ENCODE measurements around the gene IL5.
"Not testable (repeated sequence)": the region's sequence is repeated elsewhere in the genome, so short reads cannot be mapped to it uniquely, and the experiment has no call there.

The IL5 gene

GRCh38 chr5:132566657-132567056 lies 23.3 kb upstream of the IL5 start:
- Histone ChIP-seq H3K27ac (no peak overlapping the region), H3K4me3 (no peak overlapping the region)
- no peak for TF ChIP-seq CTCF (IDR thresholded peaks at IDR 0.05)
- DNase-seq (ENCODE audit: low spot score), result no peak

DNA sequence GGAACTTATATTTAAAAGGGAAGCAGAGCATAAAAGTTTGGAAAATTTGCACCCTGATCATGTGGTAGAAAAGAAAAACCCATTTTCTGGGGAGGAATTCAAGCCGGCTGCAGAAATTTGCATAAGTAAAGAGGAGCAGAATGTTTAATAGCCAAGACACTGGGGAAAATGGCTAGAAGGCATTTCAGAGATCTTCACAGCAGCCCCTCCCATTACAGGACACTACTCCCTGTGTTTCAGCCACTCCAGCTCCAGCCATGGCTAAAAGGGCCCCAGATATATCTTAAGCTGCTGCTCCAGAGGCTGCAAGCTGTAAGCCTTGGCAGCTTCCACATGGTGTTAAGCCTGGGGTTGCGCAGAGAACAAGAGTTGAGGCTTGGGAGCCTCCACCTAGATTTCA lies 21.2 kb upstream of the IL5 start:
- H3K4me3 ChIP-seq; DNase-seq (ENCODE audit: low spot score); H3K27ac ChIP-seq: not testable (repeated sequence)

DNA sequence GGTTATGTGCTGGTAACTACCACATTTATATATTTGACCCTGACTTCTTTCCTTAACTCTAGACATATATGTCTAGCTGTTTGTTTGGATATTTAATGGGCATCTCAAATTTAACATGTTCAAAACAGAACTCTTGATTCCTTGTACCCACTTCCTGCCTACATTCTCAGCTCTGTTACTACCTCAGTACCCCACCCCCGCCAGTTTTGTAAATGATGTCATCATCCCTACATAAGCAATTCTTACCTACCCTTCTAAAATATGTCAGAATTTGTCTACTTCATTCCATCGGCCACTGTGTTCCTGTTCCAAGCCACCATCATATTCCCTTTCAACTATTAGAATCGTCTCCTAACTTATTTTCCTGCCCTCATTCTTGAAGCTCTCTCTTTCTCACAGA lies 18.3 kb upstream of the IL5 start:
- no peak for TF ChIP-seq CTCF (IDR thresholded peaks at IDR 0.05)
- Histone ChIP-seq H3K4me3 (no peak overlapping the region), H3K27ac (no peak overlapping the region)
- no peak for DNase-seq (ENCODE audit: low spot score)

DNA sequence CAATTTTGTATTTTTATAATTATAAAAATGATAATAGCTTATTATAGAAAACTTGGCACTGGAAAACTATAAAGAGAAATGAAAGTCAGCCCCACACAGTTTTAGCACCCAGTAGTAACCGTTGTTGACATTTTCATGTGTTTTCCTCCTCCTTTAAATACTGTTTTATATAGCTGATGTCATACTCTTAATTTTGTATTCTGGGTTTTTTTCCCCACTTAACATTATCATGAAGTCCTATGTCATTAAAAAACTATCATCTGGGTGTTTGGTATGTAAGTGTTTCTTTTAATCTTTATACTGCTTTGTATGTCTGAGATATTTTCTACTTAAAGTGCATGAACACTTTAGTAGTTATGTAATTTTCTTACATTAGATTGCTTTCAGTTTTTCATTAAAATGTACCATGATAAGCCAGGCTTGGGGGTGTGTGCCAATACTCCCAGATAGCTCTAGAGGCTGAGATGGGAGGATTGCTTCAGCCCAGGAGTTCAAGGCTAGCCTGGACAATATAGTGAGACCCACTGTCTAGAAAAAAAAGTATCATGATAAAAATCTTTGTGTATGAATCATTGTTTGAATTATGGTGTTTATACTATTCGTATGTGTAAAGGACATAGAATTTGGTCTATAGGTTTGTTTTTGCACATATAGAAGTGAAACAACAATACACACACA lies 16.2 kb upstream of the IL5 start:
- no peak for TF ChIP-seq CTCF (IDR thresholded peaks at IDR 0.05)
- H3K4me3 ChIP-seq, result no peak overlapping the region

GRCh38 chr5:132557478-132558172 lies 14.3 kb upstream of the IL5 start:
- Histone ChIP-seq H3K27ac (peak overlapping the region; percentile 81 to 89), H3K4me3 (peak overlapping the region; percentile 84)
- no peak for DNase-seq (ENCODE audit: low spot score)
- TF ChIP-seq CTCF (IDR thresholded peaks at IDR 0.05), result no peak

More for the DNA sequence above, 16.2 kb upstream of the IL5 start:
- H3K27ac ChIP-seq, result no peak overlapping the region
- DNase-seq (ENCODE audit: low spot score), result no peak

GRCh38 chr5:132556763-132557477 lies 13.6 kb upstream of the IL5 start, which contains the start of gene RAD50:
Gene RAD50 (plus strand): TSS chr5:132556977. CDS start chr5:132557325, 348 bp downstream.
- H3K27ac ChIP-seq, result peak within 1 kb of the TSS; percentile 81 to 89
- no peak for TF ChIP-seq CTCF (IDR thresholded peaks at IDR 0.05)
- H3K4me3 ChIP-seq, result peak within 1 kb of the TSS; percentile 84
- DNase-seq (ENCODE audit: low spot score), result peak; percentile 95

GRCh38 chr5:132556153-132556762 lies 12.9 kb upstream of the IL5 start:
- no peak for TF ChIP-seq CTCF (IDR thresholded peaks at IDR 0.05)
- peak overlapping the region; percentile 81 to 89 for H3K27ac ChIP-seq
- no peak for DNase-seq (ENCODE audit: low spot score)
- H3K4me3 ChIP-seq, result peak overlapping the region; percentile 84

Measured in coronary artery (tissue), 2 donors.